AG04450 (cell line): ENCODE measurements around the gene TLE2. TPM values are rescaled to one million over a fixed set of nuclear protein-coding genes. Genes with fewer than 3 reads are reported as not detected.
A peak's percentile ranks its signal among the peaks of the same experiment; 100 is the strongest.

Experiments
- CTCF ChIA-PET: fragments of 300-600, 350-600 bp; formaldehyde crosslinking; extraction: SDS; loops from one replicate; lab custom pipeline; 2022; ENCODE audit warnings: antibody characterized with exemption, inconsistent platforms; lab: Charles Lee
- POLR2A ChIA-PET: fragments of 350-600 bp; formaldehyde crosslinking; extraction: SDS; loops from one replicate; lab custom pipeline; 2021; ENCODE audit warnings: antibody characterized with exemption, inconsistent platforms; lab: Yijun Ruan, JAX
- DNase-seq: peaks from one replicate; pipeline ENCODE4 v3.0.0-alpha.2; 2011; ENCODE audit warnings: low read depth, low spot score
- H3K27ac ChIP-seq: one replicate; pipeline ENCODE4 v1.5.1; 2012; ENCODE audit warnings: low read depth, low read length, control low read depth
- H3K27me3 ChIP-seq: one replicate; pipeline ENCODE4 v1.6.0; 2012; ENCODE audit warnings: low read length; ENCODE audit not compliant: control insufficient read depth, insufficient read depth
- H3K4me3 ChIP-seq: 2 replicates; pipeline ENCODE4 v1.5.1; 2011; ENCODE audit warnings: mild to moderate bottlenecking, low read depth, low read length, control low read depth
- H3K9me3 ChIP-seq: 2 replicates; pipeline ENCODE4 v1.5.1; 2012; ENCODE audit warnings: low read length; ENCODE audit not compliant: control insufficient read depth, insufficient read depth
- polyA plus RNA-seq: library from polyadenylated mRNA; depleted of rRNA; stranded (reverse); fragments of >200 nt; gene quantifications from 2 replicates; pipeline ENCODE4 v1.2.3, GENCODE V29; 2011
- TF ChIP-seq, protein P1 (sequence below): IDR thresholded peaks from 2 replicates; pipeline ENCODE4 v1.5.1; 2011; ENCODE audit warnings: low read depth, low read length, control low read depth, inconsistent platforms

TLE2 gene
- polyA plus RNA-seq, 1 experiment = 0.47 TPM

DNA sequence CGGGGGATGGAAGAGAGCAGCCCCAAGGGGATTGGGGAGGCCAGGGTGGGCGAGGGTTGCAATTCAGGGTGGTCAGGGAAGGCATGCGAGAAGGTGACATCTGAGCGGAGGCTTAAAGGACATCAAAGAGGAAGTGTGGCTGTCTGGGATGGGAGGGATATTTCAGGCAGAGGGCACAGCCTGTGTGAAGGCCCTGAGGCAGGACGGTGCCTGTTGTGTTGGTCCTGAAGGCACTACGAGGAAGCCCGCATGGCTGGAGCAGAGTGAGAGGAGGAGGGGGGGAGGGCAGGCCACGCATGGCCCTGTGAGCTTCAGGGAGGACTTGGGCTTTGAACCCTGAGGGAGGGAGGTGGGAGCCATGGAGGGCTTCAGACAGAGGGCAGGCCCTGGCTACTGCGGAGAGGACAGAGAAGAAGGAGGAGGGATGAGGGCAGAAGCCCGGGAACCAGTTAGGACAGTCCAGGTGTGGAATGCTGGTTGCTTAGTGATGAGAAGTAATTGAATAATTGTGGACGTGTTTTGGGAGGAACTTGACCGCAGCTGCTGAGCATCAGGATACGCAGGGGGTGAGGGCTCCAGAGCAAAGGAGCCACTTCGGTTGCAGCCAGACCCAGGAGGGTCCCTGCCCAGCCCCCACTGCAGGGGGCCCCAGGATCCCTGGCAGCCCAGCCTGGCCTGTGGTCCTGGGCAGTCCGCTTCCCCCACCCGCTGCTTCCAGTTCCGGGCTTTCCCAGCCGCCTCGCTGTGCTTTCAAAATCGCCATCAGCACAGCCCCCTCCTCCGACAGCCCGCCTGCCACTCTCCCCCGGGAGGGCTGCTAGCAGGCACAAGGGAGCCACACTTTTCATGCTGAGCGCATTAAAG is 45.5 kb downstream of the TLE2 start:
- no peak for DNase-seq
- H3K27me3 ChIP-seq = peaks cover 13% of the 10 kb centered on the region
- no peak overlapping the region for H3K27ac ChIP-seq
- H3K4me3 ChIP-seq = peak overlapping the region; percentile 57
- POLR2A ChIA-PET = interaction anchor here (0.7 to 0.9 kb wide), 2 partner anchors 33 to 52 kb away, joined by 3 to 4 read pairs; no protein-coding TSS in a partner anchor
- H3K9me3 ChIP-seq = no peaks in the 10 kb centered on the region
- TF ChIP-seq, protein P1, sequence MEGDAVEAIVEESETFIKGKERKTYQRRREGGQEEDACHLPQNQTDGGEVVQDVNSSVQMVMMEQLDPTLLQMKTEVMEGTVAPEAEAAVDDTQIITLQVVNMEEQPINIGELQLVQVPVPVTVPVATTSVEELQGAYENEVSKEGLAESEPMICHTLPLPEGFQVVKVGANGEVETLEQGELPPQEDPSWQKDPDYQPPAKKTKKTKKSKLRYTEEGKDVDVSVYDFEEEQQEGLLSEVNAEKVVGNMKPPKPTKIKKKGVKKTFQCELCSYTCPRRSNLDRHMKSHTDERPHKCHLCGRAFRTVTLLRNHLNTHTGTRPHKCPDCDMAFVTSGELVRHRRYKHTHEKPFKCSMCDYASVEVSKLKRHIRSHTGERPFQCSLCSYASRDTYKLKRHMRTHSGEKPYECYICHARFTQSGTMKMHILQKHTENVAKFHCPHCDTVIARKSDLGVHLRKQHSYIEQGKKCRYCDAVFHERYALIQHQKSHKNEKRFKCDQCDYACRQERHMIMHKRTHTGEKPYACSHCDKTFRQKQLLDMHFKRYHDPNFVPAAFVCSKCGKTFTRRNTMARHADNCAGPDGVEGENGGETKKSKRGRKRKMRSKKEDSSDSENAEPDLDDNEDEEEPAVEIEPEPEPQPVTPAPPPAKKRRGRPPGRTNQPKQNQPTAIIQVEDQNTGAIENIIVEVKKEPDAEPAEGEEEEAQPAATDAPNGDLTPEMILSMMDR = no peak
- CTCF ChIA-PET = interaction anchor here (0.5 to 0.6 kb wide), 2 partner anchors 49 to 828 kb away, joined by 3 to 4 read pairs; no protein-coding TSS in a partner anchor

DNA sequence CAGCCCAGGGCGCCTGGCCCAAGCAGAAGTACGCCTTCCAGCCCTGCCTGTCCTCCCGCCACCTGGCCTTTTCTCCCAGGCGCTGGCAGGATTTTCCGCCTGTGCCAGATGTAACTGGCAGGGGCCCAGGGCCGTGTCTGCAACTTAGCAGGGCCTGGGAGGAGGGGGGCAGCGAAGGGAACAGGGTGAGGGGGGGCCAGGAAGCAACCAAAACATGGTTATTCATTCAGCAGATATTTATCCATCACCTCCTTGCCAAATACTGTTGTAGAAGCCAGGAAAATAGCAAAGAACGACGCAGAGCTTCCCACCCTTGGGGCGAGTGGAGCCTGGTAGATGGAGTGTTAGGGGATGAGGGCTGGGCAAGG is 46.1 kb downstream of the TLE2 start:
- TF ChIP-seq, protein P1 = no peak
- H3K4me3 ChIP-seq = no peak overlapping the region
- ChIA-PET CTCF (no interaction called here), POLR2A (interaction anchor here (0.7 to 0.9 kb wide), 2 partner anchors 32 to 53 kb away, joined by 3 to 4 read pairs; no protein-coding TSS in a partner anchor)
- peak; percentile 61 for DNase-seq
- H3K9me3 ChIP-seq = no peaks in the 10 kb centered on the region
- H3K27ac ChIP-seq = no peak overlapping the region
- peaks cover 12% of the 10 kb centered on the region for H3K27me3 ChIP-seq

DNA sequence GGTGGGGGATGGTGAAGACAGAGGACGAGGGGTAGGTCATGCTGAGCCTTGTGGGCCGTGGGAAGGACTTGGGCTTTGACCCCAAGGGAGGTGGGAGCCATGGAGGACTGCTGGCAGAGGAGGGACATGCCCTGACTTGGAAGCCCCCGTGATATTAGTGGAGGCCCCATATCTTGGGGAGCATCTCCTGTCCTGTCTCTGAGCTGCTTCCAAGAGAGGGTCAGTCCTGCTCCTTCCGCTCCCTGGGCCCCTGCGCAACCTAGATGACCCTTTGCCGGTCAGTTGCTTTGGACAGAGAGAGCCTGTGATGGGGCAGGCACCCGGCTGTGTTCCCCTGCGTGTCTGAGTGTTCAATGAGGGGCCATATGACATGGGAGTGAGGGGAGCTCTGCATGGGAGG is 46.5 kb downstream of the TLE2 start:
- CTCF ChIA-PET = interaction anchor here (0.9 kb wide), 1 partner anchor 20 kb away, joined by 4 read pairs; no protein-coding TSS in a partner anchor
- peaks cover 9% of the 10 kb centered on the region for H3K27me3 ChIP-seq
- H3K4me3 ChIP-seq = no peak overlapping the region
- POLR2A ChIA-PET = interaction anchor here (0.7 to 0.9 kb wide), 2 partner anchors 32 to 53 kb away, joined by 3 to 4 read pairs; no protein-coding TSS in a partner anchor
- TF ChIP-seq, protein P1 = no peak
- no peak for DNase-seq
- H3K27ac ChIP-seq = no peak overlapping the region
- no peaks in the 10 kb centered on the region for H3K9me3 ChIP-seq

DNA sequence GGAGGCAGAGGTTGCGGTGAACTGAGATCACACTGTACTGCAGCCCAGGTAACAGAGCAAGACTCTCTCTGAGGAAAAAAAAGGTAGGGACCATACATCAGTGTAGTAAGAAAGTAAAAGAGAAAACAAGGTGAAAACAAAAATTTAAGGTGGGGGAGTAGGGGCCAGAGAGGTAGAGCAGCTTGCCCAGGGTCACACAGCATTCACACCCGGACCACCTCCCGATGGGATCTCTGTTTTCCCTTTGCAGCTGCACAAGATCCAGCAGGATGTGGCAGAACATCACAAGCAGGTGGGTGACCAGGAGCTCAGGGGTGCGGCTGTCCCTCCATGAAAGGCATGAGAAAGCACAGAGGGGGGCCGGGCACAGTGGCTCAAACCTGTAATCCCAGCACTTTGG is 47.2 kb downstream of the TLE2 start:
- H3K4me3 ChIP-seq = no peak overlapping the region
- no peaks in the 10 kb centered on the region for H3K9me3 ChIP-seq
- peaks cover 3% of the 10 kb centered on the region for H3K27me3 ChIP-seq
- CTCF ChIA-PET = interaction anchor here (0.9 kb wide), 1 partner anchor 19 kb away, joined by 4 read pairs; no protein-coding TSS in a partner anchor
- TF ChIP-seq, protein P1 = no peak
- POLR2A ChIA-PET = no interaction called here
- DNase-seq = no peak
- H3K27ac ChIP-seq = no peak overlapping the region

DNA sequence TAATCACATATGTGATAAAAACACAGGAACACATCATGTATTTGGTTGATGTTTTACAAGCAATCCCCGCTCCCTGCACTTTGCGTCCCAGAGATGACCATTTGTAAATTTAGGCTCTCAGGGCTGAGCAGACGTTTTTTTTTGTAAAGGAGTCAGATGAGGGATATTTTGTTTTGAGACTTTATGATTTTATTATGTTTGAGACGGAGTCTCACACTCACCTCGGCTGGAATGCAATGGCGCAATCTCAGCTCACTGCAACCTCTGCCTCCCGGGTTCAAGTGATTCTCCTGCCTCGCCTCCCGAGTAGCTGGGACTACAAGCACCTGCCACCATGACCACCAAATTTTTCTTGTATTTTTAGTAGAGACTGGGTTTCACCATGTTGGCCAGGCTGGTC is 50.3 kb downstream of the TLE2 start:
- Histone ChIP-seq H3K4me3 (no peak overlapping the region), H3K27me3 (no peaks in the 10 kb centered on the region), H3K27ac (no peak overlapping the region), H3K9me3 (no peaks in the 10 kb centered on the region)
- TF ChIP-seq, protein P1 = no peak
- POLR2A ChIA-PET = no interaction called here
- CTCF ChIA-PET = no interaction called here
- no peak for DNase-seq
